ENCODE measurements around the gene SCO2. TPM values are rescaled to one million over a fixed set of nuclear protein-coding genes. Genes with fewer than 3 reads are reported as not detected.

SCO2 gene
- total RNA-seq, 4 donors from 2014 or later = 3.5 to 3.9 TPM; not detected in 2

DNA sequence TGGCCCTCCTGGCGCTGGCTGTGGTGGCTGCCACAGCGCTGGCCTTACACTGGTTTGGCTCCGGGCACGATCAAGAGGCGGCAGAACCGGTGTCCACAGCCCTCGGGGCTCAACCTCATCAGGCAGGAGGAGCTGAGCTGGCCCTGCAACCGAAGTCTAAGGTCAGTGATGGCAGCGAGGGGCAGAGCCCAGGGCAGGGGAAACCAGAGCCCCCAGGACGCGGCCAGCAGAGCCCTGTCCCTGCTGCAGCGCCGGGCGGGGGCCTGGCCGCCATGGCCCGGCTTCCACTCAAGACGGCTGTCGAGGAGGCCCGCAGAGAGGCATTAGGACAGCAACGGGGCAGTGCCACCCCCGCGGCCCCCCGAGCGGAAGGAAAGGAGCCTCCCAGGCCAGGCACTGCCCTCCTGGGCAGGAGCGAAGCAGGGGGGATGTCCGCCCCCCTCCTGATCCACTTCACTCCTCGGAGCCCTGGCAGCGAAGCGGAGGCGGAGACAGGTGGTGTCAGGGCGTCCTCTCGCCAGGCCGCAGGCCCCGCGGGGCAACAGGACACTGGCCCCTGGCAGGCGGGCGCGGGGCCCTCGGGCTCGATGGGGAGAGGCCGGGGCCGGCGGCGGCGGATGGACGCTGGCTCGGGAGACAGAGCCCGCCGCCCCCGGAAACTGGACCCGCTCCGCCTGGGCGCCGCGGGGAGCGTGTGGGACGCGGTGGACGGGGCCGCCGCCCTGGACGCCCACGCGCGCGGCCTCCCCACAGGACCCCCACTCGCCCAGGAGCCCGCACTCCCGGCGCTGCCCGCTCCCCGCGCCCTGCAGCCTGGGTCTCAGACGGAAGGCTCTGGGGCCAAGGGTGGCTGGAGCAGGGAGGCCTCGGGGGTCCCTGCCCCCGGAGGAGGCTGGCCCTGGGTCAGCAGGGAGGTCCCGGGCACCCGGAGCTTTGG, 21.2 kb upstream of the SCO2 start:
- TF ChIP-seq POLR2A (IDR thresholded peaks at IDR 0.05) = no peak
- TF ChIP-seq, protein P1, sequence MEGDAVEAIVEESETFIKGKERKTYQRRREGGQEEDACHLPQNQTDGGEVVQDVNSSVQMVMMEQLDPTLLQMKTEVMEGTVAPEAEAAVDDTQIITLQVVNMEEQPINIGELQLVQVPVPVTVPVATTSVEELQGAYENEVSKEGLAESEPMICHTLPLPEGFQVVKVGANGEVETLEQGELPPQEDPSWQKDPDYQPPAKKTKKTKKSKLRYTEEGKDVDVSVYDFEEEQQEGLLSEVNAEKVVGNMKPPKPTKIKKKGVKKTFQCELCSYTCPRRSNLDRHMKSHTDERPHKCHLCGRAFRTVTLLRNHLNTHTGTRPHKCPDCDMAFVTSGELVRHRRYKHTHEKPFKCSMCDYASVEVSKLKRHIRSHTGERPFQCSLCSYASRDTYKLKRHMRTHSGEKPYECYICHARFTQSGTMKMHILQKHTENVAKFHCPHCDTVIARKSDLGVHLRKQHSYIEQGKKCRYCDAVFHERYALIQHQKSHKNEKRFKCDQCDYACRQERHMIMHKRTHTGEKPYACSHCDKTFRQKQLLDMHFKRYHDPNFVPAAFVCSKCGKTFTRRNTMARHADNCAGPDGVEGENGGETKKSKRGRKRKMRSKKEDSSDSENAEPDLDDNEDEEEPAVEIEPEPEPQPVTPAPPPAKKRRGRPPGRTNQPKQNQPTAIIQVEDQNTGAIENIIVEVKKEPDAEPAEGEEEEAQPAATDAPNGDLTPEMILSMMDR (IDR thresholded peaks at IDR 0.05) = no peak
- intact Hi-C loops (cut with DNase I; ENCODE audit: low total_unique reads) = no loop called here
- H3K4me3 ChIP-seq = no peak overlapping the region
- no peaks in the 10 kb centered on the region for H3K9me3 ChIP-seq
- H3K27ac ChIP-seq = no peak overlapping the region
- no peak for DNase-seq
- peaks cover 13 to 14% of the 10 kb centered on the region in 2 donors for H3K27me3 ChIP-seq
- peaks cover 0 to 12% of the 10 kb centered on the region in 2 donors for H3K4me1 ChIP-seq
- H3K36me3 ChIP-seq = no peaks in the 10 kb centered on the region

DNA sequence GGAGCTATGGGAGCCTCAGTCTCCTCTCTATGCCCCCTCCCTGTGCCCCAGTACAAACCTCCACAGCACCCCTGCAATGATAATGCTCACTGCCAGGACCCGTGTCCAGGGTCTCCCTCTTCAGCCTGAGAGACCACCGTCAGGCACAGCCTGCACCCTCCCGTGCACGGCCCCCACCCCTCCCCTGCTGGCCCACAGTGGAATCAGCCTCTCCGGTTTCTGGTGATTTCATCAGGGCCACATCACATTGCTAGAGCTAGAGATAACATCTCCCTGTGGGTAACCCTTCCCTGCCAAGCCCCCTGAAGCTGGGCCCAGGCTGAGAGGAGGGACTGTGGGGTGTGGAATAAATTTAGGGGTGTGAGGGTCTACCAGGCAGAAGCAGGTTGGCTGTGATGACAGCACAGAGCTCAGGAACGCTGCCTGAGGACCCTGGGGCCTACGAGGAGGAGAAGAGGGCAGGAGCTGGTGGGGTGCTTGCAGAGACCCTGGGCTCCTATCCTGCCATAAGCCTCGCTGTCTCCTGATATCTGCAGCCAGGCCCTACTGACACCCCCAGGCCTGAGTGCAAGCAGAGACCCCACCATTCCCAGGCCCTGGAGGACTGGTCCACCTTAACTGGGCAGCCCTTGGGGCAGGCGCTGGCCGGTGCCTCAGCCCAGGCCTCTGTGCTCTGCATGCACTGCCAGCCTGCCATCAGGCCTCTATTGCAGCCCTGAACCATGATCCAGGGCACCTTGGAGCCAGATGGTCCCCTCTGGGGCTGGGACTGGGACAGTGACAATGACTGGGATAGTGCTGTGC, 20.3 kb upstream of the SCO2 start, which contains the start of gene KLHDC7B:
Gene KLHDC7B (plus strand): TSS at position 378 of the 804 bp plus-strand sequence. CDS start 345 bp downstream, at position 723.
- Histone ChIP-seq H3K36me3 (no peaks in the 10 kb centered on the region), H3K27me3 (peaks cover 13 to 14% of the 10 kb centered on the region in 2 donors), H3K4me1 (peaks cover 0 to 12% of the 10 kb centered on the region in 2 donors), H3K4me3 (no peak within 1 kb of the TSS), H3K27ac (no peak within 1 kb of the TSS), H3K9me3 (no peaks in the 10 kb centered on the region)
- intact Hi-C loops (cut with DNase I; ENCODE audit: low total_unique reads) = no loop called here
- TF ChIP-seq, protein P1 (IDR thresholded peaks at IDR 0.05) = peak in 1 of 4 experiments; percentile 5
- no peak for TF ChIP-seq POLR2A (IDR thresholded peaks at IDR 0.05)
- no peak for DNase-seq

DNA sequence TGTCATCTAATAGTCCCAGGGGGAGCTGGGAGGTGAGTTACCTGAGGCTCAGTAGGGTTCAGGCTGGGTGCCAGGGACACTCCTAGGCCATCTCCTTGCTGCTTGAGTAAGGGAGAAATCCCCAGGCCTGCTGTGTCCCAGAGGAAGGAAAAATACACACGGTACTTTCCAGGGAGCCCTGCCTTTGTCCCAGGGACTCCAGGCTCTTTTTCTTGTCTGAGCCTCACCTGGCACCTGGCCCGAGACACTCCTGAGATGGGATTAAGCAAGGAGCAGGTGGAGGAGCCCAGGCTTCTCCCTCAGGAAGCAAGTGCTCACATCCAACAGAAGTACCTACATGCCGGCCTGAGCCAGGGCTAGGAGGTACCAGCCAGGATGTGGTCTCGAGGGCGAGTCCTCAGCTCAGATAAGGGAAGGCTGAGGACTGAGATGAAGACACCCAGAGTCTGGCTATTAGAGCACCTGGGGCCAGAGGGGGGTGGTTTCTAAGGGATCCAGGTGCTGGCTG, 19.4 kb upstream of the SCO2 start:
- Histone ChIP-seq H3K27me3 (peaks cover 13 to 14% of the 10 kb centered on the region in 2 donors), H3K4me1 (peaks cover 0 to 12% of the 10 kb centered on the region in 2 donors), H3K36me3 (no peaks in the 10 kb centered on the region), H3K9me3 (no peaks in the 10 kb centered on the region), H3K27ac (no peak overlapping the region), H3K4me3 (no peak overlapping the region)
- intact Hi-C loops (cut with DNase I; ENCODE audit: low total_unique reads) = no loop called here
- DNase-seq = no peak
- TF ChIP-seq, protein P1 (IDR thresholded peaks at IDR 0.05) = no peak
- no peak for TF ChIP-seq POLR2A (IDR thresholded peaks at IDR 0.05)

DNA sequence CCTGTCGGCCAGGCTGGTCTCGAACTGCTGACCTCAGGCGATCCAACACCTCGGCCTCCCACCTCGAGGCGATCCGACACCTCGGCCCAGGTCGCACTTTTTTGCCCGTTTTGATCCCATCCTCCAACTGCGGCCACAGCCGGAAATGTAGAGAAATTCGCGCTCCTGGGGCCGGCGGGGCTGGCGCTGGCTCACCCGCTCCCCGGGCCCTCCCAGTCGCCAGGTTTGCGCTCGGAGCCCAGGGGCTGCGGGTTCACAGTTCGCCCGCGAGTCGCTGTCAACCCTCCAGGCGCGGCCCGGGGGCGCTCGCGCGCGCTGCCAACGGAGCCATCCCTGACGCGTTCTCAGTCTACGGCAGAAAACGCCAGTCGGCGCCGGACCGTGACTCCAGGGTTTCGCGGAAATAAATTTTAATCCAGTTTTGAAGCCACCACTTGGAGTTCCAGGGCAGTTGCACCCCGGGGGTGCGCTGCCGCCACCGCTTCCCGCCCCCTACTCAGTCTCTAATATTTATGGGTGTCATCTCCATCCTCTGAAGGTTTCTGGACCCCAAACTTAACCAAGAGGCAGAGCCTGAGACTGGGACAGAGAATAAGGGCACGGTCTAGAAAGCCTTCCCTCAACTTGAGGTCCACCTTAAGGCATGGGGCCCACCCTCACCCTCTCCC, 18.8 kb upstream of the SCO2 start:
- no peaks in the 10 kb centered on the region for H3K36me3 ChIP-seq
- no peak overlapping the region for H3K4me3 ChIP-seq
- TF ChIP-seq, protein P1 (IDR thresholded peaks at IDR 0.05) = peak in 3 of 4 experiments; percentile 38 to 57 (median 53)
- TF ChIP-seq POLR2A (IDR thresholded peaks at IDR 0.05) = no peak
- no peak overlapping the region for H3K27ac ChIP-seq
- intact Hi-C loops (cut with DNase I; ENCODE audit: low total_unique reads) = no loop called here
- peaks cover 10 to 11% of the 10 kb centered on the region in 2 donors for H3K27me3 ChIP-seq
- H3K4me1 ChIP-seq = peaks cover 0 to 12% of the 10 kb centered on the region in 2 donors
- no peak for DNase-seq
- H3K9me3 ChIP-seq = no peaks in the 10 kb centered on the region
